ENCODE measurements around the gene LAMB3.

GRCh38 chr1:209607102-209607794, 45.0 kb downstream of the LAMB3 start:
- no peak for TF ChIP-seq CTCF (IDR thresholded peaks at IDR 0.05; ENCODE audit: insufficient read depth, low read length, poor library complexity, severe bottlenecking)
- no peak for TF ChIP-seq EZH2phosphoT487 (conservative IDR thresholded peaks at IDR 0.05; ENCODE audit: low read length)

Data from SU-DHL-6 (cell line).